C4-2B (cell line): ENCODE data around the gene PTPA.

Experiments used
- ZFX ChIP-seq: fragments of 450-650 bp; IDR thresholded peaks from 2 replicates; pipeline ENCODE4 v1.6.1; 2017
- TF ChIP-seq, protein P1 (sequence below): fragments of 450-650 bp; conservative IDR thresholded peaks from 2 replicates; pipeline ENCODE4 v1.5.1; 2017; ENCODE audit warnings: mild to moderate bottlenecking

DNA sequence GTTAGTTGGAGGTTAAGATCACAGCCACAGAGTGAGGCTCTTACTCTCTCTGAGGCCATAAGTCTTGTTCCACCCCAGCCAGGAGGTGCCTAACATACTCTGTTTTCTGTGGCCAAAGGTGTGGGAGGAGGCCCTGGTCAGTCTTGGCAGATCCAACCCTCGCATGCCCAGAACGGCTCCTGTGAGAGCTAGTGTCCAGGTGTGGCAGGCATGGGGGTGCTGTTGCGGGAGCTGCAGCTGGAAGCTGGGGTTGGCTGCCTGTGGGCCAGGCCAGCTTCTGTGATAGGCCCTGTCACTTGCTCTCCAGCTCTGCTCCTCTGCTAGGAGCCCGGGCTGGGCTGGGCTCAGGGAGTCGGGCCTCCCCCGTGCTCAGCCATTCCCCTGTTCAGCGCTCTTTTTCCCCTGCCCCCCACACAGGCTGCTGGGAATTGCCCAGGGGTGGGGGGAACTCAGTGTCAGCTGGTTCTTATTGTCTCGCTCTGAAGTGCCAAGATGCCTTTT is 35.3 kb downstream of the PTPA start:
- TF ChIP-seq, protein P1, sequence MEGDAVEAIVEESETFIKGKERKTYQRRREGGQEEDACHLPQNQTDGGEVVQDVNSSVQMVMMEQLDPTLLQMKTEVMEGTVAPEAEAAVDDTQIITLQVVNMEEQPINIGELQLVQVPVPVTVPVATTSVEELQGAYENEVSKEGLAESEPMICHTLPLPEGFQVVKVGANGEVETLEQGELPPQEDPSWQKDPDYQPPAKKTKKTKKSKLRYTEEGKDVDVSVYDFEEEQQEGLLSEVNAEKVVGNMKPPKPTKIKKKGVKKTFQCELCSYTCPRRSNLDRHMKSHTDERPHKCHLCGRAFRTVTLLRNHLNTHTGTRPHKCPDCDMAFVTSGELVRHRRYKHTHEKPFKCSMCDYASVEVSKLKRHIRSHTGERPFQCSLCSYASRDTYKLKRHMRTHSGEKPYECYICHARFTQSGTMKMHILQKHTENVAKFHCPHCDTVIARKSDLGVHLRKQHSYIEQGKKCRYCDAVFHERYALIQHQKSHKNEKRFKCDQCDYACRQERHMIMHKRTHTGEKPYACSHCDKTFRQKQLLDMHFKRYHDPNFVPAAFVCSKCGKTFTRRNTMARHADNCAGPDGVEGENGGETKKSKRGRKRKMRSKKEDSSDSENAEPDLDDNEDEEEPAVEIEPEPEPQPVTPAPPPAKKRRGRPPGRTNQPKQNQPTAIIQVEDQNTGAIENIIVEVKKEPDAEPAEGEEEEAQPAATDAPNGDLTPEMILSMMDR = no peak
- no peak for TF ChIP-seq ZFX
